Fibroblast of lung (primary cell): ENCODE measurements around the gene TPD52L1. TPM values are rescaled to one million over a fixed set of nuclear protein-coding genes. Genes with fewer than 3 reads are reported as not detected.
A peak's percentile ranks its signal among the peaks of the same experiment; 100 is the strongest.

Experiments
- DNase-seq, 2 donors: peaks; one replicate each; pipeline versions ENCODE4 v3.0.0 to v3.0.0-alpha.2; 2010; ENCODE audit warnings: low read depth in 2 of 2
- H2AFZ ChIP-seq: 2 replicates; pipeline ENCODE4 v1.5.1; 2012; ENCODE audit warnings: low read length, control low read depth, inconsistent platforms
- H3K27ac ChIP-seq: 2 replicates; pipeline ENCODE4 v1.5.1; 2011; ENCODE audit warnings: low read length, control low read depth; ENCODE audit not compliant: insufficient read depth
- H3K27me3 ChIP-seq: 2 replicates; pipeline ENCODE4 v1.5.1; 2011; ENCODE audit warnings: mild to moderate bottlenecking, low read length; ENCODE audit not compliant: control insufficient read depth, insufficient read depth
- H3K36me3 ChIP-seq: 2 replicates; pipeline ENCODE4 v1.5.1; 2011; ENCODE audit warnings: low read length; ENCODE audit not compliant: control insufficient read depth, insufficient read depth
- H3K4me1 ChIP-seq: 2 replicates; pipeline ENCODE4 v1.5.1; 2011; ENCODE audit warnings: low read length; ENCODE audit not compliant: control insufficient read depth, insufficient read depth; ENCODE audit errors: extremely low read depth
- H3K4me2 ChIP-seq: 2 replicates; pipeline ENCODE4 v1.5.1; 2011; ENCODE audit warnings: low read length, control low read depth; ENCODE audit not compliant: insufficient read depth; ENCODE audit errors: extremely low read depth
- H3K4me3 ChIP-seq, 4 experiments: fragments of 200-600 bp in 1 of 4; sonication (generic) in 1 of 4; replicated peaks in 1 of 4; 2 replicates each; pipeline ENCODE4 v1.5.1; 2011 to 2016; ENCODE audit warnings: low read length in 4 of 4, low read depth in 3 of 4, mild to moderate bottlenecking in 3 of 4, control low read depth in 2 of 4, inconsistent platforms in 1 of 4, mixed read lengths in 1 of 4; ENCODE audit not compliant: insufficient read depth in 1 of 4; ENCODE audit errors: control extremely low read depth in 1 of 4
- H3K79me2 ChIP-seq: 2 replicates; pipeline ENCODE4 v1.5.1; 2012; ENCODE audit warnings: mild to moderate bottlenecking, low read length, inconsistent platforms; ENCODE audit not compliant: control insufficient read depth, insufficient read depth
- H3K9ac ChIP-seq: 2 replicates; pipeline ENCODE4 v1.5.1; 2011; ENCODE audit warnings: mild to moderate bottlenecking, low read length, control low read depth; ENCODE audit not compliant: insufficient read depth
- H3K9me3 ChIP-seq: 2 replicates; pipeline ENCODE4 v1.5.1; 2012; ENCODE audit warnings: low read depth, low read length; ENCODE audit not compliant: control insufficient read depth, insufficient read depth
- H4K20me1 ChIP-seq: 2 replicates; pipeline ENCODE4 v1.5.1; 2011; ENCODE audit warnings: low read length; ENCODE audit not compliant: control insufficient read depth, insufficient read depth; ENCODE audit errors: extremely low read depth
- CTCF ChIP-seq, 2 donors: IDR thresholded peaks in 1 of 2; conservative IDR thresholded peaks in 1 of 2; 1 replicate in 1 of 2; 2 replicates in 1 of 2; pipeline ENCODE4 v1.5.1; 2011 to 2012; ENCODE audit warnings: low read length in 2 of 2, control low read depth in 1 of 2, inconsistent platforms in 1 of 2, low read depth in 1 of 2, mild to moderate bottlenecking in 1 of 2
- EZH2 ChIP-seq: IDR thresholded peaks from 2 replicates; pipeline ENCODE4 v1.5.1; 2012; ENCODE audit warnings: low read length, control low read depth, mild to moderate bottlenecking; ENCODE audit errors: missing control alignments
- polyA plus RNA-seq, 2 donors: library from polyadenylated mRNA; depleted of rRNA in 1 of 2; stranded (reverse) in 1 of 2; unstranded in 1 of 2; fragments of >200 nt; gene quantifications; 2 replicates each; pipeline ENCODE4 v1.2.1, GENCODE V29; 2011 to 2012; ENCODE audit warnings: missing spikeins in 1 of 2
- total RNA-seq: library from RNA; depleted of rRNA; stranded (reverse); fragments of >200 nt; gene quantifications from 2 replicates; pipeline ENCODE4 v1.2.1, GENCODE V29; 2014

Gene TPD52L1
- total and polyA plus RNA-seq, 2 donors (not counting 1 experiment from before 2014, with no cell fraction given), result 41.0 to 75.9 TPM

GRCh38 chr6:125182237-125183008, 28.9 kb downstream of the TPD52L1 start:
- no peak overlapping the region for H2AFZ ChIP-seq
- H3K27me3 ChIP-seq, result no peaks in the 10 kb centered on the region
- DNase-seq, result peak in 1 of 2 donors; percentile 66
- peaks cover 4% of the 10 kb centered on the region for H3K4me1 ChIP-seq
- no peak overlapping the region for H3K27ac ChIP-seq
- H4K20me1 ChIP-seq, result no peaks in the 10 kb centered on the region
- H3K9me3 ChIP-seq, result no peaks in the 10 kb centered on the region
- no peaks in the 10 kb centered on the region for H3K79me2 ChIP-seq
- no peaks in the 10 kb centered on the region for H3K36me3 ChIP-seq
- TF ChIP-seq EZH2 (no peak), CTCF (conservative IDR thresholded peaks at IDR 0.05 in 1 of 2, IDR thresholded peaks at IDR 0.05 in 1 of 2; ENCODE audit: low read depth in 1 of 2, low read length in 2 of 2) (no peak)
- no peak overlapping the region for H3K4me2 ChIP-seq
- no peak overlapping the region for H3K9ac ChIP-seq
- no peak overlapping the region for H3K4me3 ChIP-seq

GRCh38 chr6:125183391-125183790, 29.8 kb downstream of the TPD52L1 start:
- peak in 1 of 2 donors; percentile 92 for DNase-seq
- H3K4me3 ChIP-seq, result no peak overlapping the region
- H2AFZ ChIP-seq, result no peak overlapping the region
- no peaks in the 10 kb centered on the region for H3K9me3 ChIP-seq
- H4K20me1 ChIP-seq, result no peaks in the 10 kb centered on the region
- H3K36me3 ChIP-seq, result no peaks in the 10 kb centered on the region
- H3K4me2 ChIP-seq, result peak overlapping the region; percentile 33
- no peaks in the 10 kb centered on the region for H3K27me3 ChIP-seq
- peaks cover 4% of the 10 kb centered on the region for H3K4me1 ChIP-seq
- H3K79me2 ChIP-seq, result no peaks in the 10 kb centered on the region
- H3K9ac ChIP-seq, result no peak overlapping the region
- H3K27ac ChIP-seq, result no peak overlapping the region
- TF ChIP-seq EZH2, result no peak
- TF ChIP-seq CTCF (conservative IDR thresholded peaks at IDR 0.05 in 1 of 2, IDR thresholded peaks at IDR 0.05 in 1 of 2; ENCODE audit: low read depth in 1 of 2, low read length in 2 of 2), result no peak

GRCh38 chr6:125188037-125188436, 34.5 kb downstream of the TPD52L1 start:
- H3K27ac ChIP-seq, result no peak overlapping the region

More at GRCh38 chr6:125188037-125188436, 34.5 kb downstream of the TPD52L1 start:
- TF ChIP-seq CTCF (conservative IDR thresholded peaks at IDR 0.05 in 1 of 2, IDR thresholded peaks at IDR 0.05 in 1 of 2; ENCODE audit: low read depth in 1 of 2, low read length in 2 of 2) (no peak), EZH2 (no peak)
- H4K20me1 ChIP-seq, result no peaks in the 10 kb centered on the region
- H3K9ac ChIP-seq, result no peak overlapping the region
- no peaks in the 10 kb centered on the region for H3K27me3 ChIP-seq
- H3K4me1 ChIP-seq, result peaks cover 3% of the 10 kb centered on the region
- no peaks in the 10 kb centered on the region for H3K9me3 ChIP-seq
- H3K4me3 ChIP-seq, result no peak overlapping the region
- no peaks in the 10 kb centered on the region for H3K36me3 ChIP-seq
- H2AFZ ChIP-seq, result no peak overlapping the region
- peak; percentile 38 to 97 for DNase-seq
- H3K4me2 ChIP-seq, result no peak overlapping the region
- no peaks in the 10 kb centered on the region for H3K79me2 ChIP-seq
